ENCODE results near the gene ARHGAP25. TPM values are rescaled to one million over a fixed set of nuclear protein-coding genes. Genes with fewer than 3 reads are reported as not detected.
A peak's percentile ranks its signal among the peaks of the same experiment; 100 is the strongest.

Gene ARHGAP25, protein sequence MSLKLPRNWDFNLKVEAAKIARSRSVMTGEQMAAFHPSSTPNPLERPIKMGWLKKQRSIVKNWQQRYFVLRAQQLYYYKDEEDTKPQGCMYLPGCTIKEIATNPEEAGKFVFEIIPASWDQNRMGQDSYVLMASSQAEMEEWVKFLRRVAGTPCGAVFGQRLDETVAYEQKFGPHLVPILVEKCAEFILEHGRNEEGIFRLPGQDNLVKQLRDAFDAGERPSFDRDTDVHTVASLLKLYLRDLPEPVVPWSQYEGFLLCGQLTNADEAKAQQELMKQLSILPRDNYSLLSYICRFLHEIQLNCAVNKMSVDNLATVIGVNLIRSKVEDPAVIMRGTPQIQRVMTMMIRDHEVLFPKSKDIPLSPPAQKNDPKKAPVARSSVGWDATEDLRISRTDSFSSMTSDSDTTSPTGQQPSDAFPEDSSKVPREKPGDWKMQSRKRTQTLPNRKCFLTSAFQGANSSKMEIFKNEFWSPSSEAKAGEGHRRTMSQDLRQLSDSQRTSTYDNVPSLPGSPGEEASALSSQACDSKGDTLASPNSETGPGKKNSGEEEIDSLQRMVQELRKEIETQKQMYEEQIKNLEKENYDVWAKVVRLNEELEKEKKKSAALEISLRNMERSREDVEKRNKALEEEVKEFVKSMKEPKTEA
- total RNA-seq (2012; rRNA removed) (0.28 and 0.36 TPM in 2 replicates), polyA plus RNA-seq (2012; rRNA removed) (0.27 and 0.29 TPM in 2 replicates), Bru-seq, nascent RNA (percentile 18 among the genes with signal in this experiment), BruChase-seq, experiment 1, labeled RNA remaining after a 6-hour chase (percentile 17 among the genes with signal in this experiment), BruChase-seq, experiment 2, labeled RNA remaining after a 2-hour chase (percentile 13 among the genes with signal in this experiment)
- 0.24 and 0.30 TPM in 2 replicates for polyA plus RNA-seq (2012; cell fraction: cytosol; rRNA removed)
- polyA plus RNA-seq (2012; cell fraction: nucleus; rRNA removed; ENCODE audit: low replicate concordance), result 0.14 and 0.45 TPM in 2 replicates
- long read RNA-seq, partial matches to known transcripts, result 0 of 1 reads
- long read RNA-seq, other reads (novel, unspliced or antisense), result 1 of 1 reads

GRCh38 chr2:68734688-68735525, at the start of gene ARHGAP25:
ARHGAP25 (plus strand) TSS chr2:68734811; CDS start chr2:68735200, 389 bp downstream.
- Histone ChIP-seq H4K91ac (ENCODE audit: insufficient read depth, low read depth, low read length) (peak within 1 kb of the TSS; percentile 35; the same call in 1 of the 2 replicates), H3K4me2 (ENCODE audit: low read depth, low read length) (no peak within 1 kb of the TSS), H2AK5ac (ENCODE audit: low read depth, low read length) (peak within 1 kb of the TSS; percentile 64; the same call in 1 of the 2 replicates), H2BK15ac (ENCODE audit: low read depth, low read length) (peak within 1 kb of the TSS; percentile 56; the same call in 2 of the 3 replicates), H3K36me3 (ENCODE audit: control insufficient read depth, insufficient read depth, low read length) (no peaks in the 10 kb centered on the region), H3K79me1 (ENCODE audit: low read depth in 1 of 2, low read length in 2 of 2) (no peaks in the 10 kb centered on the region), H3K14ac (replicated peaks; ENCODE audit: low read depth, low read length) (peak within 1 kb of the TSS; percentile 53), H3K27me3 (ENCODE audit: control insufficient read depth, insufficient read depth, low read length) (no peaks in the 10 kb centered on the region), H3K23ac (ENCODE audit: low read depth, low read length) (no peak within 1 kb of the TSS; the same call in 1 of the 2 replicates), H3K27ac (ENCODE audit: insufficient read depth, low read length) (no peak within 1 kb of the TSS), H3K4me1 (ENCODE audit: control insufficient read depth, insufficient read depth, low read length) (peaks cover 10% of the 10 kb centered on the region), H3K4ac (ENCODE audit: low read depth, low read length) (peak within 1 kb of the TSS; percentile 38), H2BK120ac (ENCODE audit: low read depth, low read length) (peak within 1 kb of the TSS; percentile 71), H3K18ac (ENCODE audit: low read depth, low read length) (peak within 1 kb of the TSS; percentile 31; the same call in 1 of the 2 replicates), H2AFZ (replicated peaks; ENCODE audit: low read length, poor library complexity) (peak within 1 kb of the TSS; percentile 40), H3K9me1 (ENCODE audit: insufficient read depth, low read length) (peaks cover 6% of the 10 kb centered on the region; the same call in 1 of the 2 replicates), H3K4me3 (ENCODE audit: insufficient read depth, low read depth, low read length) (no peak within 1 kb of the TSS), H4K20me1 (ENCODE audit: insufficient read depth, low read length) (no peaks in the 10 kb centered on the region), H3K56ac (ENCODE audit: extremely low read depth, insufficient read depth, low read length) (no peak within 1 kb of the TSS), H2AK9ac (replicated peaks; ENCODE audit: low read depth, low read length, poor library complexity) (no peak within 1 kb of the TSS), H4K8ac (ENCODE audit: low read depth in 2 of 2, low read length in 2 of 2) (peak within 1 kb of the TSS; percentile 37 to 71; a peak in 3 of 4 replicates), H2BK5ac (ENCODE audit: low read depth, low read length, poor library complexity, severe bottlenecking) (peak within 1 kb of the TSS; percentile 32), H4K5ac (ENCODE audit: low read depth, low read length) (peak within 1 kb of the TSS; percentile 0; the same call in 1 of the 2 replicates), H3K9ac (ENCODE audit: low read depth, low read length) (no peak within 1 kb of the TSS), H3K9me3 (ENCODE audit: control insufficient read depth, insufficient read depth, low read length) (no peaks in the 10 kb centered on the region), H2BK20ac (ENCODE audit: low read depth, low read length) (peak within 1 kb of the TSS; percentile 58; the same call in 1 of the 2 replicates)
- CTCF ChIA-PET, result interaction anchor here (0.7 kb wide), 1 partner anchor 63 kb away, joined by 5 read pairs; no protein-coding TSS in a partner anchor
- no peak for TF ChIP-seq RCOR1 (IDR thresholded peaks at IDR 0.05; ENCODE audit: insufficient replicate concordance, low read length)
- TF ChIP-seq, protein P1, sequence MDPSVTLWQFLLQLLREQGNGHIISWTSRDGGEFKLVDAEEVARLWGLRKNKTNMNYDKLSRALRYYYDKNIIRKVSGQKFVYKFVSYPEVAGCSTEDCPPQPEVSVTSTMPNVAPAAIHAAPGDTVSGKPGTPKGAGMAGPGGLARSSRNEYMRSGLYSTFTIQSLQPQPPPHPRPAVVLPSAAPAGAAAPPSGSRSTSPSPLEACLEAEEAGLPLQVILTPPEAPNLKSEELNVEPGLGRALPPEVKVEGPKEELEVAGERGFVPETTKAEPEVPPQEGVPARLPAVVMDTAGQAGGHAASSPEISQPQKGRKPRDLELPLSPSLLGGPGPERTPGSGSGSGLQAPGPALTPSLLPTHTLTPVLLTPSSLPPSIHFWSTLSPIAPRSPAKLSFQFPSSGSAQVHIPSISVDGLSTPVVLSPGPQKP (IDR thresholded peaks at IDR 0.05; ENCODE audit: borderline replicate concordance, low read depth, low read length), result no peak
- intact Hi-C loops (cut with micrococcal nuclease) (no loop called here), in situ Hi-C loops (cut with MboI; ENCODE audit: low sequenced_read_pairs) (no loop called here), dilution Hi-C loops (cut with HindIII; ENCODE audit: low sequenced_read_pairs, unreplicated experiment) (no loop called here)
- POLR2A ChIA-PET (ENCODE audit: unreplicated experiment), result interaction anchor here (0.5 kb wide), 1 partner anchor 210 kb away, joined by 3 read pairs; no protein-coding TSS in a partner anchor
- BruUV-seq (replicated peaks), result no TSS peak
- ATAC-seq (ENCODE audit: low read depth) (no peak), DNase-seq (no peak)
- 100% methylated on average over 1 of the region's 12 CpGs; no CpG with 5 or more reads in 1 of the 2 experiments for WGBS, 2 experiments (ENCODE audit: extremely low coverage in 2 of 2, insufficient read length in 1 of 2)
